Left ventricle myocardium inferior (tissue), 1 donor: ENCODE measurements around the gene ZDHHC4. TPM values are rescaled to one million over a fixed set of nuclear protein-coding genes. Genes with fewer than 3 reads are reported as not detected.

Source experiments
- DNase-seq: peaks from one replicate; pipeline ENCODE4 v3.0.0-alpha.2; 2020
- H3K27ac ChIP-seq: fragments of 200-600 bp; replicated peaks from 2 replicates; pipeline ENCODE4 v1.8.0; 2021
- H3K27me3 ChIP-seq: fragments of 200-600 bp; 2 replicates; pipeline ENCODE4 v1.8.0; 2021; ENCODE audit warnings: low read depth
- H3K36me3 ChIP-seq: fragments of 200-600 bp; 2 replicates; pipeline ENCODE4 v1.8.0; 2021
- H3K4me1 ChIP-seq: fragments of 200-600 bp; 2 replicates; pipeline ENCODE4 v1.8.0; 2021
- H3K4me3 ChIP-seq: fragments of 200-600 bp; 2 replicates; pipeline ENCODE4 v1.8.0; 2021; ENCODE audit warnings: mild to moderate bottlenecking, moderate library complexity
- H3K9me3 ChIP-seq: fragments of 200-600 bp; replicated peaks from 2 replicates; pipeline ENCODE4 v1.8.0; 2021
- intact Hi-C: fragments of 100-400 bp; cut with micrococcal nuclease; formaldehyde crosslinking; loops from one replicate; pipeline ENCODE4 v1.11.0; 2022
- total RNA-seq: library from RNA; stranded (reverse); fragmentation: NEBNext Ultra II Directional; extraction: Animal tissue kit (Norgen Biotek cat#: 25700); gene quantifications from one replicate; pipeline ENCODE4 v1.2.1, GENCODE V29; 2021
- TF ChIP-seq, protein P1 (sequence below): fragments of 200-600 bp; IDR thresholded peaks from 2 replicates; pipeline ENCODE4 v1.8.0; 2021; ENCODE audit warnings: antibody characterized with exemption, mild to moderate bottlenecking, borderline replicate concordance
- donor health status: DM: no; HTN: yes; CAD: no; lungs with severe emphysema.

The ZDHHC4 gene
- total RNA-seq, 1 donor from 2014 or later: 36.7 TPM

- Histone ChIP-seq H3K27me3 (no peaks in the 10 kb centered on the region), H3K9me3 (no peaks in the 10 kb centered on the region), H3K4me1 (peaks cover 30% of the 10 kb centered on the region), H3K36me3 (peaks cover 67% of the 10 kb centered on the region), H3K4me3 (peak overlapping the region; percentile 95), H3K27ac (peak overlapping the region; percentile 92)
- TF ChIP-seq, protein P1, sequence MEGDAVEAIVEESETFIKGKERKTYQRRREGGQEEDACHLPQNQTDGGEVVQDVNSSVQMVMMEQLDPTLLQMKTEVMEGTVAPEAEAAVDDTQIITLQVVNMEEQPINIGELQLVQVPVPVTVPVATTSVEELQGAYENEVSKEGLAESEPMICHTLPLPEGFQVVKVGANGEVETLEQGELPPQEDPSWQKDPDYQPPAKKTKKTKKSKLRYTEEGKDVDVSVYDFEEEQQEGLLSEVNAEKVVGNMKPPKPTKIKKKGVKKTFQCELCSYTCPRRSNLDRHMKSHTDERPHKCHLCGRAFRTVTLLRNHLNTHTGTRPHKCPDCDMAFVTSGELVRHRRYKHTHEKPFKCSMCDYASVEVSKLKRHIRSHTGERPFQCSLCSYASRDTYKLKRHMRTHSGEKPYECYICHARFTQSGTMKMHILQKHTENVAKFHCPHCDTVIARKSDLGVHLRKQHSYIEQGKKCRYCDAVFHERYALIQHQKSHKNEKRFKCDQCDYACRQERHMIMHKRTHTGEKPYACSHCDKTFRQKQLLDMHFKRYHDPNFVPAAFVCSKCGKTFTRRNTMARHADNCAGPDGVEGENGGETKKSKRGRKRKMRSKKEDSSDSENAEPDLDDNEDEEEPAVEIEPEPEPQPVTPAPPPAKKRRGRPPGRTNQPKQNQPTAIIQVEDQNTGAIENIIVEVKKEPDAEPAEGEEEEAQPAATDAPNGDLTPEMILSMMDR: no peak
- no peak for DNase-seq
- intact Hi-C loops: no loop called here
These were observed 12.0 kb downstream of the ZDHHC4 start for GRCh38 chr7:6589151-6589828.

GRCh38 chr7:6589829-6590644 is 12.8 kb downstream of the ZDHHC4 start, which contains the start of gene INTS15:
TSS of gene INTS15 (plus strand) at chr7:6590021. CDS start at chr7:6590284, 263 bp downstream.
- TF ChIP-seq, protein P1: peak; percentile 91
- peak within 1 kb of the TSS; percentile 92 for H3K27ac ChIP-seq
- DNase-seq: peak; percentile 77
- H3K27me3 ChIP-seq: no peaks in the 10 kb centered on the region
- peaks cover 67% of the 10 kb centered on the region for H3K36me3 ChIP-seq
- H3K9me3 ChIP-seq: no peaks in the 10 kb centered on the region
- H3K4me1 ChIP-seq: peaks cover 30% of the 10 kb centered on the region
- intact Hi-C loops: no loop called here
- peak within 1 kb of the TSS; percentile 95 for H3K4me3 ChIP-seq

DNA sequence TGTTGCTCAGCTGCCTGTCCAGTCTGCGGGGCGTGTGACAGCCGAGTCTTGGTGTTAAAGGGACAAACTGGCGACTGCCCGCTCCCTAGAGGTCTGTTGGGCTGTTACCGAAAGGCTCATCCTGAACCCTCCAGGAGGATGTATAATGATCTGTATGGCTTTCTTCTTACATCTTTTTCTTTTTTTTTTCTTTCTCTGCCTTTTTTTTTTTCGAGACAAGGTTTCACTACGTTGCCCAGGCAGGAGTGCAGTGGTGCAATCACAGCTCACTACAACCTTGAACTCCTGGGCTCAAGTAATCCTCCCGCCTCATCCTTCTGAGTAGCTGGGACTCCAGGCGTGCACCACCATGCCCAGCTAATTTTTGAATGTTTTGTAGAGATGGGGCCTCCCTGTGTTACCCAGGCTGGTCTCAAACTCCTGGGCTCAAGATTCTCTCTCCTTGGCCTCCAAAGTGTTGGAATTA is 13.4 kb downstream of the ZDHHC4 start:
- DNase-seq: no peak
- Histone ChIP-seq H3K9me3 (no peaks in the 10 kb centered on the region), H3K4me3 (peak overlapping the region; percentile 95), H3K27me3 (no peaks in the 10 kb centered on the region), H3K36me3 (peaks cover 67% of the 10 kb centered on the region), H3K4me1 (peaks cover 30% of the 10 kb centered on the region), H3K27ac (peak overlapping the region; percentile 92)
- intact Hi-C loops: no loop called here
- TF ChIP-seq, protein P1: no peak

DNA sequence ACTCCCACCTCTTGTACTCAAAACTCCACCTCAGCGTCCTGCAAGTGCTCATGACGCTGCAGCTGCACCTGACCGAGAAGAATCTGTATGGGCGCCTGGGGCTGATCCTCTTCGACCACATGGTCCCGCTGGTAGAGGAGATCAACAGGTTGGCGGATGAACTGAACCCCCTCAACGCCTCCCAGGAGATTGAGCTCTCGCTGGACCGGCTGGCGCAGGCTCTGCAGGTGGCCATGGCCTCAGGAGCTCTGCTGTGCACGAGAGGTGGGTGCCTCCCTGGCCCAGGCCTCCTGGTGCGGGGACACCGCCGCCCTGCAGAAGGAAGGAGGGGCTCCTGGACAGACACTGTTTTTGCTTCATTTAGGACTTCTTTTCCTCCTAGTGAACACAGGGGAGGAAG is 22.8 kb downstream of the ZDHHC4 start:
- Histone ChIP-seq H3K27ac (no peak overlapping the region), H3K9me3 (no peaks in the 10 kb centered on the region), H3K27me3 (no peaks in the 10 kb centered on the region), H3K4me1 (no peaks in the 10 kb centered on the region), H3K36me3 (peaks cover 97% of the 10 kb centered on the region), H3K4me3 (no peak overlapping the region)
- no peak for DNase-seq
- TF ChIP-seq, protein P1: no peak
- intact Hi-C loops: no loop called here

DNA sequence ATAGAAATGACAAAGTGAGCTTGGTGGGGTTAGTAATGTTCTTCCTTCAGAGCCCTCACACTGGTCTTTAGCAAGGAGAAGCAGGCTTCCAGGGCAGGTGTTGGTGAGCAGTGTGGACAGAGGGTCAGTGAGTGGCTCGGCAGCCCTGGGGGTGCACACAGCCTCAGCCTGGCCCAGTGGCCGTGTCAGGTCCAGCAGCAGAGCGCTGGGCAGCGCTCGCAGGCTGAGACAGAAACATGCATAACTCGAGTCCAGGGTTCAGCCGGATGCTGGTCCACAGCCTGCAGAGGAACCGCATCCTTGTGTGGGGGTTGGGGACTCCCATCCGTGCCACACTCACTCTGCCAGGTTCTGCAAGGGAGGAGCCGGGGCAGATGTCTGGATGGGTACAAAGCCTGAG is 27.2 kb downstream of the ZDHHC4 start:
- no peak overlapping the region for H3K27ac ChIP-seq
- TF ChIP-seq, protein P1: no peak
- DNase-seq: no peak
- intact Hi-C loops: no loop called here
- no peak overlapping the region for H3K4me3 ChIP-seq
- no peaks in the 10 kb centered on the region for H3K27me3 ChIP-seq
- H3K4me1 ChIP-seq: no peaks in the 10 kb centered on the region
- H3K36me3 ChIP-seq: peaks cover 86% of the 10 kb centered on the region
- no peaks in the 10 kb centered on the region for H3K9me3 ChIP-seq
